Activated T-cell treated with anti-CD3 and anti-CD28 coated beads, Interleukin-2, amount 50 U/mL, for 72 hours (primary cell): ENCODE results near the gene TINAGL1. TPM values are rescaled to one million over a fixed set of nuclear protein-coding genes. Genes with fewer than 3 reads are reported as not detected.

Experiments
- ATAC-seq, 2 donors: fragments of 150-1000 bp; cut with Tn5 transposase; replicated peaks in 1 of 2; 2 replicates each; pipeline ENCODE4 v1.10.0; 2021; ENCODE audit warnings: moderate library complexity in 2 of 2, mild to moderate bottlenecking in 1 of 2
- DNase-seq, 2 donors: peaks; one replicate each; pipeline ENCODE4 v3.0.0; 2021 to 2022; ENCODE audit warnings: mixed read lengths in 1 of 2
- H3K27ac Mint-ChIP-seq: one replicate; pipeline ENCODE4 v1.8.0; 2022; ENCODE audit warnings: mild to moderate bottlenecking, moderate library complexity, mixed read lengths
- H3K27me3 Mint-ChIP-seq: one replicate; pipeline ENCODE4 v1.8.0; 2022; ENCODE audit warnings: low read depth, mixed read lengths
- H3K36me3 Mint-ChIP-seq, 2 donors: one replicate each; pipeline ENCODE4 v1.8.0; 2022; ENCODE audit warnings: mixed read lengths in 2 of 2, mild to moderate bottlenecking in 1 of 2; ENCODE audit not compliant: insufficient read depth in 2 of 2
- H3K4me1 Mint-ChIP-seq: one replicate; pipeline ENCODE4 v1.8.0; 2022; ENCODE audit warnings: low read depth, mixed read lengths
- H3K4me3 Mint-ChIP-seq, 2 donors: one replicate each; pipeline ENCODE4 v1.8.0; 2022; ENCODE audit warnings: mild to moderate bottlenecking in 2 of 2, mixed read lengths in 2 of 2, moderate library complexity in 2 of 2
- H3K9me3 Mint-ChIP-seq, 2 donors: one replicate each; pipeline ENCODE4 v1.8.0; 2022; ENCODE audit warnings: mixed read lengths in 2 of 2
- total RNA-seq, 2 donors: library from RNA; stranded (reverse); gene quantifications; one replicate each; pipeline ENCODE4 v1.2.3, GENCODE V29; 2022

TINAGL1 gene
- total RNA-seq, 2 donors from 2014 or later: not detected

GRCh38 chr1:31572323-31573104 lies 3.8 kb upstream of the TINAGL1 start:
- DNase-seq (no peak), ATAC-seq (no peak)
- Mint-ChIP-seq H3K4me1 (no peaks in the 10 kb centered on the region), H3K27ac (no peak overlapping the region), H3K9me3 (no peaks in the 10 kb centered on the region), H3K36me3 (no peaks in the 10 kb centered on the region), H3K27me3 (peaks cover 5% of the 10 kb centered on the region), H3K4me3 (no peak overlapping the region)

- Mint-ChIP-seq H3K4me3 (no peak overlapping the region), H3K4me1 (no peaks in the 10 kb centered on the region), H3K27ac (no peak overlapping the region), H3K9me3 (no peaks in the 10 kb centered on the region), H3K27me3 (peaks cover 5% of the 10 kb centered on the region), H3K36me3 (no peaks in the 10 kb centered on the region)
- ATAC-seq (no peak), DNase-seq (no peak)
Observed at GRCh38 chr1:31573261-31573660, 3.1 kb upstream of the TINAGL1 start.

GRCh38 chr1:31574749-31575368 lies 1.5 kb upstream of the TINAGL1 start:
- H3K36me3 Mint-ChIP-seq: no peaks in the 10 kb centered on the region
- no peaks in the 10 kb centered on the region for H3K4me1 Mint-ChIP-seq
- H3K9me3 Mint-ChIP-seq: no peaks in the 10 kb centered on the region
- H3K27me3 Mint-ChIP-seq: peaks cover 5% of the 10 kb centered on the region
- DNase-seq: no peak
- ATAC-seq: no peak
- no peak overlapping the region for H3K27ac Mint-ChIP-seq
- no peak overlapping the region for H3K4me3 Mint-ChIP-seq

- no peaks in the 10 kb centered on the region for H3K9me3 Mint-ChIP-seq
- no peak overlapping the region for H3K27ac Mint-ChIP-seq
Observed at GRCh38 chr1:31575369-31576140, 760 bp upstream of the TINAGL1 start.

GRCh38 chr1:31576743-31577455 lies 584 bp downstream of the TINAGL1 start:
- Mint-ChIP-seq H3K9me3 (no peaks in the 10 kb centered on the region), H3K27ac (no peak overlapping the region), H3K27me3 (peaks cover 5% of the 10 kb centered on the region), H3K36me3 (no peaks in the 10 kb centered on the region), H3K4me3 (no peak overlapping the region), H3K4me1 (no peaks in the 10 kb centered on the region)
- DNase-seq: no peak
- no peak for ATAC-seq

More at GRCh38 chr1:31575369-31576140, 760 bp upstream of the TINAGL1 start:
- ATAC-seq (no peak), DNase-seq (no peak)
- Mint-ChIP-seq H3K36me3 (no peaks in the 10 kb centered on the region), H3K4me1 (no peaks in the 10 kb centered on the region), H3K27me3 (peaks cover 5% of the 10 kb centered on the region), H3K4me3 (no peak overlapping the region)

- Mint-ChIP-seq H3K4me1 (no peaks in the 10 kb centered on the region), H3K36me3 (no peaks in the 10 kb centered on the region), H3K4me3 (no peak overlapping the region), H3K27me3 (peaks cover under 1% of the 10 kb centered on the region), H3K27ac (no peak overlapping the region), H3K9me3 (no peaks in the 10 kb centered on the region)
- DNase-seq (no peak), ATAC-seq (no peak)
Observed at GRCh38 chr1:31577515-31578192, 1.3 kb downstream of the TINAGL1 start.

GRCh38 chr1:31579374-31579773 lies 3.1 kb downstream of the TINAGL1 start:
- no peaks in the 10 kb centered on the region for H3K36me3 Mint-ChIP-seq
- no peaks in the 10 kb centered on the region for H3K9me3 Mint-ChIP-seq
- H3K27ac Mint-ChIP-seq: no peak overlapping the region
- ATAC-seq (no peak), DNase-seq (no peak)
- H3K27me3 Mint-ChIP-seq: no peaks in the 10 kb centered on the region
- H3K4me1 Mint-ChIP-seq: no peaks in the 10 kb centered on the region
- no peak overlapping the region for H3K4me3 Mint-ChIP-seq

GRCh38 chr1:31580513-31580870 lies 4.2 kb downstream of the TINAGL1 start:
- H3K27ac Mint-ChIP-seq: no peak overlapping the region
- no peak for ATAC-seq
- H3K9me3 Mint-ChIP-seq: no peaks in the 10 kb centered on the region
- no peak for DNase-seq
- no peaks in the 10 kb centered on the region for H3K4me1 Mint-ChIP-seq
- H3K36me3 Mint-ChIP-seq: no peaks in the 10 kb centered on the region
- H3K4me3 Mint-ChIP-seq: no peak overlapping the region
- H3K27me3 Mint-ChIP-seq: no peaks in the 10 kb centered on the region

- no peak for ATAC-seq
- H3K4me3 Mint-ChIP-seq: no peak overlapping the region
- no peaks in the 10 kb centered on the region for H3K27me3 Mint-ChIP-seq
- DNase-seq: no peak
- H3K9me3 Mint-ChIP-seq: no peaks in the 10 kb centered on the region
- no peak overlapping the region for H3K27ac Mint-ChIP-seq
- H3K4me1 Mint-ChIP-seq: no peaks in the 10 kb centered on the region
- H3K36me3 Mint-ChIP-seq: no peaks in the 10 kb centered on the region
Observed at GRCh38 chr1:31580891-31581603, 4.7 kb downstream of the TINAGL1 start.

GRCh38 chr1:31581821-31582810 lies 5.8 kb downstream of the TINAGL1 start:
- Mint-ChIP-seq H3K27me3 (no peaks in the 10 kb centered on the region), H3K9me3 (no peaks in the 10 kb centered on the region), H3K4me1 (no peaks in the 10 kb centered on the region), H3K36me3 (no peaks in the 10 kb centered on the region), H3K27ac (no peak overlapping the region), H3K4me3 (no peak overlapping the region)
- DNase-seq (no peak), ATAC-seq (no peak)
